Measurements from ENCODE around the gene WDR70. TPM values are rescaled to one million over a fixed set of nuclear protein-coding genes. Genes with fewer than 3 reads are reported as not detected.

WDR70 gene
- total and polyA plus RNA-seq, 2 donors (not counting 3 experiments of a cell fraction or from before 2014, with no cell fraction given): 6.7 to 37.3 TPM

- DNase-seq (ENCODE audit: low read depth, low spot score) (no peak), FAIRE-seq (no peak)
- Histone ChIP-seq H3K4me1 (ENCODE audit: control insufficient read depth, extremely low read depth, insufficient read depth, low read length) (no peaks in the 10 kb centered on the region), H4K20me1 (replicated peaks; ENCODE audit: control insufficient read depth, extremely low read depth, insufficient read depth, low read length) (no peaks in the 10 kb centered on the region), H3K4me2 (ENCODE audit: insufficient read depth, low read length) (no peak overlapping the region), H3K9me1 (replicated peaks; ENCODE audit: control insufficient read depth, extremely low read depth, insufficient read depth, low read length) (no peaks in the 10 kb centered on the region), H3K9ac (replicated peaks; ENCODE audit: extremely low read depth, insufficient read depth, low read length) (no peak overlapping the region), H3K4me3 (replicated peaks in 1 of 3; ENCODE audit: insufficient read depth in 1 of 3, low read depth in 1 of 3, low read length in 3 of 3) (no peak overlapping the region), H3K27ac (ENCODE audit: insufficient read depth, low read depth, low read length) (no peak overlapping the region), H2AFZ (ENCODE audit: low read depth, low read length) (no peak overlapping the region), H3K27me3 (ENCODE audit: control insufficient read depth in 2 of 2, insufficient read depth in 2 of 2, low read length in 2 of 2) (no peaks in the 10 kb centered on the region), H3K9me3 (replicated peaks; ENCODE audit: control insufficient read depth, insufficient read depth, low read length) (no peaks in the 10 kb centered on the region), H3K36me3 (ENCODE audit: control insufficient read depth in 2 of 2, extremely low read depth in 1 of 2, insufficient read depth in 2 of 2, low read length in 2 of 2) (no peaks in the 10 kb centered on the region), H3K79me2 (ENCODE audit: control insufficient read depth, insufficient read depth, low read length) (no peaks in the 10 kb centered on the region)
- BruUV-seq (replicated peaks): no TSS peak
- dilution Hi-C loops (cut with MboI; ENCODE audit: extremely low pct_ligation_motif_present, low sequenced_read_pairs): no loop called here
- TF ChIP-seq POLR2A (IDR thresholded peaks at IDR 0.05; ENCODE audit: low read depth, low read length) (no peak), GATA2 (IDR thresholded peaks at IDR 0.05; ENCODE audit: insufficient read depth, insufficient read length, low read depth, low read length) (no peak), CTCF (IDR thresholded peaks at IDR 0.05; ENCODE audit: extremely low read depth in 1 of 2, insufficient read depth in 1 of 2, low read depth in 1 of 2, low read length in 2 of 2) (no peak), POLR2AphosphoS5 (IDR thresholded peaks at IDR 0.05; ENCODE audit: insufficient read depth, low read depth, low read length) (no peak), JUN (IDR thresholded peaks at IDR 0.05; ENCODE audit: borderline replicate concordance, insufficient read depth, insufficient read length, low read depth) (no peak), MAX (IDR thresholded peaks at IDR 0.05; ENCODE audit: insufficient read depth, insufficient read length) (no peak), FOS (IDR thresholded peaks at IDR 0.05; ENCODE audit: borderline replicate concordance, insufficient read depth, low read length) (no peak), EZH2 (IDR thresholded peaks at IDR 0.05; ENCODE audit: borderline replicate concordance, low read depth, low read length, severe bottlenecking) (no peak), MYC (IDR thresholded peaks at IDR 0.05; ENCODE audit: low read depth, low read length) (no peak)
- ChIA-PET CTCF (no interaction called here), POLR2A (no interaction called here)
- intact Hi-C loops (cut with micrococcal nuclease): loop anchor here (10.0 kb wide), 1 partner anchor 423 kb away; no protein-coding TSS in a partner anchor
Measured at GRCh38 chr5:37771731-37772130, 392.6 kb downstream of the WDR70 start.
